MM.1S (cell line): ENCODE results near the gene PPAN.

Source experiments
- CTCF ChIP-seq: fragments of 300-600 bp; sonication (generic); IDR thresholded peaks from 2 replicates; pipeline ENCODE4 v1.5.1; 2016; ENCODE audit warnings: antibody characterized with exemption, low read length, mixed read lengths
- EZH2 ChIP-seq: fragments of 300-600 bp; sonication (generic); optimal IDR thresholded peaks from 2 replicates; pipeline ENCODE3; 2017; ENCODE audit warnings: low read depth, mild to moderate bottlenecking, antibody characterized with exemption, low read length, mixed read lengths
- EZH2phosphoT487 ChIP-seq: fragments of 300-600 bp; sonication (generic); IDR thresholded peaks from 2 replicates; pipeline ENCODE4 v1.6.1; 2018; ENCODE audit warnings: antibody characterized with exemption, low read length

GRCh38 chr19:10069046-10069445, 37.1 kb upstream of the PPAN start:
- TF ChIP-seq EZH2 (no peak), CTCF (no peak), EZH2phosphoT487 (no peak)
